Activated CD8-positive, alpha-beta memory T cell treated with anti-CD3 and anti-CD28 coated beads, Interleukin-2, amount 10 ng/mL, durations not matched to agents 7 days and 5 days (primary cell): ENCODE results near the gene AQR. TPM values are rescaled to one million over a fixed set of nuclear protein-coding genes. Genes with fewer than 3 reads are reported as not detected.
"Not testable (repeated sequence)": the region's sequence is repeated elsewhere in the genome, so short reads cannot be mapped to it uniquely, and the experiment has no call there.

ENCODE experiments used
- ATAC-seq: fragments of 150-1000 bp; cut with Tn5 transposase; one replicate; pipeline ENCODE4 v1.10.0; 2021; ENCODE audit warnings: moderate library complexity
- CTCF ChIA-PET: fragments of 350-600 bp; sonication (Branson Sonifier 250); formaldehyde crosslinking; loops from one replicate; lab custom pipeline; 2021; ENCODE audit warnings: antibody characterized with exemption; lab: Charles Lee
- DNase-seq: peaks from one replicate; pipeline ENCODE4 v3.0.0-alpha.2; 2020
- H3K27ac Mint-ChIP-seq: one replicate; pipeline ENCODE4 v1.8.0; 2021; ENCODE audit warnings: mild to moderate bottlenecking, mixed read lengths
- H3K27me3 Mint-ChIP-seq: one replicate; pipeline ENCODE4 v1.8.0; 2021; ENCODE audit warnings: mixed read lengths
- H3K36me3 Mint-ChIP-seq: one replicate; pipeline ENCODE4 v1.8.0; 2021; ENCODE audit warnings: mild to moderate bottlenecking, mixed read lengths
- H3K4me1 Mint-ChIP-seq: one replicate; pipeline ENCODE4 v1.8.0; 2021; ENCODE audit warnings: mixed read lengths
- H3K4me3 Mint-ChIP-seq: one replicate; pipeline ENCODE4 v1.8.0; 2021; ENCODE audit warnings: mild to moderate bottlenecking, moderate library complexity, mixed read lengths
- H3K9me3 Mint-ChIP-seq: one replicate; pipeline ENCODE4 v1.8.0; 2022; ENCODE audit warnings: low read depth, mixed read lengths
- total RNA-seq, 2 experiments: library from RNA; stranded (reverse); gene quantifications; one replicate each; pipeline ENCODE4 v1.2.3, GENCODE V29; 2021

The AQR gene
- total RNA-seq, 2 experiments from 2014 or later = 33.8 to 38.2 TPM

GRCh38 chr15:34986771-34987480, 17.4 kb upstream of the AQR start:
- Mint-ChIP-seq H3K27ac (peak overlapping the region; percentile 99), H3K4me1 (peaks cover 40% of the 10 kb centered on the region), H3K36me3 (peaks cover 28% of the 10 kb centered on the region), H3K9me3 (no peaks in the 10 kb centered on the region), H3K4me3 (peak overlapping the region; percentile 98), H3K27me3 (no peaks in the 10 kb centered on the region)
- CTCF ChIA-PET = interaction anchor here (7.5 kb wide), 1 partner anchor 17 kb away, joined by 54 read pairs; the partner anchor contains the start of gene AQR
- DNase-seq (no peak), ATAC-seq (no peak)

- H3K27ac Mint-ChIP-seq = peak overlapping the region; percentile 99
- no peaks in the 10 kb centered on the region for H3K27me3 Mint-ChIP-seq
- no peaks in the 10 kb centered on the region for H3K9me3 Mint-ChIP-seq
- H3K4me3 Mint-ChIP-seq = peak overlapping the region; percentile 98
- CTCF ChIA-PET = interaction anchor here (0.9 to 7.5 kb wide), 2 partner anchors 13 to 17 kb away, joined by 3 to 54 read pairs; partner anchors contain the start of gene AQR
- DNase-seq (no peak), ATAC-seq (no peak)
- H3K36me3 Mint-ChIP-seq = peaks cover 31% of the 10 kb centered on the region
- peaks cover 44% of the 10 kb centered on the region for H3K4me1 Mint-ChIP-seq
Observed at GRCh38 chr15:34986326-34986725, 16.8 kb upstream of the AQR start.

GRCh38 chr15:34984889-34985630, 15.5 kb upstream of the AQR start:
- H3K27me3 Mint-ChIP-seq = no peaks in the 10 kb centered on the region
- H3K4me1 Mint-ChIP-seq = peaks cover 46% of the 10 kb centered on the region
- H3K36me3 Mint-ChIP-seq = peaks cover 35% of the 10 kb centered on the region
- H3K4me3 Mint-ChIP-seq = peak overlapping the region; percentile 18
- H3K27ac Mint-ChIP-seq = peak overlapping the region; percentile 15
- H3K9me3 Mint-ChIP-seq = no peaks in the 10 kb centered on the region
- DNase-seq (no peak), ATAC-seq (no peak)
- CTCF ChIA-PET = interaction anchor here (0.7 to 7.5 kb wide), 3 partner anchors 10 to 1839 kb away, joined by 3 to 54 read pairs (median 4); partner anchors contain the start of gene AQR

- Mint-ChIP-seq H3K9me3 (no peaks in the 10 kb centered on the region), H3K4me3 (no peak overlapping the region), H3K27ac (no peak overlapping the region), H3K4me1 (peaks cover 11% of the 10 kb centered on the region), H3K27me3 (no peaks in the 10 kb centered on the region), H3K36me3 (peaks cover 12% of the 10 kb centered on the region)
- CTCF ChIA-PET = no interaction called here
- DNase-seq (no peak), ATAC-seq (no peak)
Observed at GRCh38 chr15:34976743-34977142, 7.2 kb upstream of the AQR start.

GRCh38 chr15:34976073-34976472, 6.5 kb upstream of the AQR start:
- Mint-ChIP-seq H3K4me1 (peaks cover 5% of the 10 kb centered on the region), H3K4me3 (no peak overlapping the region), H3K9me3 (no peaks in the 10 kb centered on the region), H3K36me3 (peaks cover 9% of the 10 kb centered on the region), H3K27me3 (no peaks in the 10 kb centered on the region), H3K27ac (no peak overlapping the region)
- CTCF ChIA-PET = no interaction called here
- ATAC-seq (no peak), DNase-seq (no peak)

GRCh38 chr15:34973512-34973911, 4.0 kb upstream of the AQR start:
- no peak for DNase-seq
- Mint-ChIP-seq H3K36me3 (peaks cover 6% of the 10 kb centered on the region), H3K9me3 (no peaks in the 10 kb centered on the region), H3K27me3 (no peaks in the 10 kb centered on the region), H3K4me1 (peaks cover 14% of the 10 kb centered on the region), H3K27ac (peak overlapping the region; percentile 6), H3K4me3 (no peak overlapping the region)
- CTCF ChIA-PET = interaction anchor here (0.9 kb wide), 1 partner anchor 13 kb away, joined by 3 read pairs; no protein-coding TSS in a partner anchor
- ATAC-seq = no peak

- Mint-ChIP-seq H3K4me3 (peak overlapping the region; percentile 94), H3K27ac (peak overlapping the region; percentile 85), H3K4me1 (peaks cover 31% of the 10 kb centered on the region)
- peak; percentile 8 for ATAC-seq
- DNase-seq, H3K36me3 Mint-ChIP-seq, H3K9me3 Mint-ChIP-seq, H3K27me3 Mint-ChIP-seq: not testable (repeated sequence)
- CTCF ChIA-PET = interaction anchor here (1.0 to 2.9 kb wide), 9 partner anchors 10 to 63 kb away, joined by 3 to 54 read pairs (median 4); partner anchors contain the start of gene ZNF770
Observed at GRCh38 chr15:34970098-34970643, 629 bp upstream of the AQR start.

- ATAC-seq (no peak), DNase-seq (no peak)
- Mint-ChIP-seq H3K9me3 (no peaks in the 10 kb centered on the region), H3K27me3 (no peaks in the 10 kb centered on the region), H3K4me1 (peaks cover 30% of the 10 kb centered on the region), H3K36me3 (peaks cover 27% of the 10 kb centered on the region), H3K27ac (no peak overlapping the region), H3K4me3 (no peak overlapping the region)
- CTCF ChIA-PET = no interaction called here
Observed at GRCh38 chr15:34964277-34964676, 5.3 kb downstream of the AQR start.

GRCh38 chr15:34953851-34954250, 15.7 kb downstream of the AQR start:
- Mint-ChIP-seq H3K9me3 (no peaks in the 10 kb centered on the region), H3K36me3 (peaks cover 22% of the 10 kb centered on the region), H3K4me3 (no peak overlapping the region), H3K4me1 (peaks cover 9% of the 10 kb centered on the region), H3K27ac (no peak overlapping the region), H3K27me3 (no peaks in the 10 kb centered on the region)
- DNase-seq = no peak
- CTCF ChIA-PET = no interaction called here
- no peak for ATAC-seq

- Mint-ChIP-seq H3K27me3 (no peaks in the 10 kb centered on the region), H3K27ac (no peak overlapping the region), H3K4me3 (no peak overlapping the region), H3K36me3 (peaks cover 20% of the 10 kb centered on the region), H3K4me1 (peaks cover 9% of the 10 kb centered on the region), H3K9me3 (no peaks in the 10 kb centered on the region)
- ATAC-seq (no peak), DNase-seq (no peak)
- CTCF ChIA-PET = interaction anchor here (1.2 kb wide), 1 partner anchor 17 kb away, joined by 4 read pairs; the partner anchor contains the start of gene AQR
Observed at GRCh38 chr15:34952481-34952880, 17.1 kb downstream of the AQR start.

- CTCF ChIA-PET = interaction anchor here (1.2 kb wide), 1 partner anchor 18 kb away, joined by 4 read pairs; the partner anchor contains the start of gene AQR
- no peak for DNase-seq
- H3K36me3 Mint-ChIP-seq = peaks cover 20% of the 10 kb centered on the region
- H3K27ac Mint-ChIP-seq = no peak overlapping the region
- peaks cover 9% of the 10 kb centered on the region for H3K4me1 Mint-ChIP-seq
- no peak overlapping the region for H3K4me3 Mint-ChIP-seq
- H3K27me3 Mint-ChIP-seq = no peaks in the 10 kb centered on the region
- no peaks in the 10 kb centered on the region for H3K9me3 Mint-ChIP-seq
- ATAC-seq = no peak
Observed at GRCh38 chr15:34951993-34952392, 17.5 kb downstream of the AQR start.

GRCh38 chr15:34944936-34945335, 24.6 kb downstream of the AQR start:
- peaks cover 24% of the 10 kb centered on the region for H3K36me3 Mint-ChIP-seq
- CTCF ChIA-PET = no interaction called here
- ATAC-seq (no peak), DNase-seq (no peak)
- H3K4me1 Mint-ChIP-seq = no peaks in the 10 kb centered on the region
- H3K4me3 Mint-ChIP-seq = no peak overlapping the region
- H3K27me3 Mint-ChIP-seq = no peaks in the 10 kb centered on the region
- H3K27ac Mint-ChIP-seq = no peak overlapping the region
- no peaks in the 10 kb centered on the region for H3K9me3 Mint-ChIP-seq

GRCh38 chr15:34943711-34944110, 25.8 kb downstream of the AQR start:
- H3K4me3 Mint-ChIP-seq = no peak overlapping the region
- no peaks in the 10 kb centered on the region for H3K4me1 Mint-ChIP-seq
- peaks cover 26% of the 10 kb centered on the region for H3K36me3 Mint-ChIP-seq
- H3K27ac Mint-ChIP-seq = no peak overlapping the region
- no peaks in the 10 kb centered on the region for H3K27me3 Mint-ChIP-seq
- CTCF ChIA-PET = no interaction called here
- DNase-seq = no peak
- no peak for ATAC-seq
- H3K9me3 Mint-ChIP-seq = no peaks in the 10 kb centered on the region
